ENCODE results near the gene NDUFAF8. TPM values are rescaled to one million over a fixed set of nuclear protein-coding genes. Genes with fewer than 3 reads are reported as not detected.

NDUFAF8 gene
- total and polyA plus RNA-seq, 2 donors (not counting 1 experiment from before 2014, with no cell fraction given), result 41.7 to 42.6 TPM

- POLR2A ChIA-PET, result no interaction called here
These were observed 5.2 kb upstream of the NDUFAF8 start for GRCh38 chr17:81233811-81234505.

More at GRCh38 chr17:81233811-81234505, 5.2 kb upstream of the NDUFAF8 start:
- H3K36me3 ChIP-seq (replicated peaks in 1 of 2; ENCODE audit: control extremely low read depth in 1 of 2, control insufficient read depth in 1 of 2, extremely low read depth in 1 of 2, insufficient read depth in 2 of 2, low read length in 1 of 2), result peaks cover 0 to 67% of the 10 kb centered on the region in 2 experiments
- no peaks in the 10 kb centered on the region for H3K27me3 Mint-ChIP-seq
- H3K27ac Mint-ChIP-seq, result no peak overlapping the region
- TF ChIP-seq CTCF (IDR thresholded peaks at IDR 0.05) (no peak), EZH2 (IDR thresholded peaks at IDR 0.05; ENCODE audit: borderline replicate concordance, insufficient read depth, low read depth, low read length, poor library complexity, severe bottlenecking) (no peak)
- ATAC-seq (ENCODE audit: low read depth) (no peak), DNase-seq (no peak)
- H3K4me1 ChIP-seq (ENCODE audit: control insufficient read depth in 2 of 2, insufficient read depth in 2 of 2, low read length in 2 of 2), result peaks cover 16 to 26% of the 10 kb centered on the region in 2 donors
- H3K4me2 ChIP-seq (replicated peaks; ENCODE audit: low read depth, low read length, poor library complexity, severe bottlenecking), result no peak overlapping the region
- peaks cover 60% of the 10 kb centered on the region for H3K79me2 ChIP-seq (ENCODE audit: control insufficient read depth, insufficient read depth, low read length)
- WGBS (ENCODE audit: insufficient coverage), result 97% methylated on average over 20 of the region's 21 CpGs
- peaks cover 37% of the 10 kb centered on the region for H3K4me1 Mint-ChIP-seq
- H3K4me3 Mint-ChIP-seq, result no peak overlapping the region
- H3K4me3 ChIP-seq (ENCODE audit: control extremely low read depth in 1 of 5, extremely low read depth in 1 of 5, insufficient read depth in 1 of 5, low read depth in 2 of 5, low read length in 4 of 5), result no peak overlapping the region
- H3K27me3 ChIP-seq (replicated peaks in 1 of 4; ENCODE audit: control extremely low read depth in 1 of 4, control insufficient read depth in 3 of 4, insufficient read depth in 4 of 4, low read length in 3 of 4), result no peaks in the 10 kb centered on the region
- intact Hi-C loops (cut with micrococcal nuclease), result no loop called here
- peaks cover 0 to 3% (median 0%) of the 10 kb centered on the region in 3 donors for H3K9me3 ChIP-seq (ENCODE audit: control extremely low read depth in 1 of 3, control insufficient read depth in 2 of 3, insufficient read depth in 1 of 3, low read length in 2 of 3)
- H3K9me3 Mint-ChIP-seq (ENCODE audit: insufficient read depth), result no peaks in the 10 kb centered on the region
- peaks cover 75% of the 10 kb centered on the region for H4K20me1 ChIP-seq (ENCODE audit: control insufficient read depth, insufficient read depth, low read length, poor library complexity, severe bottlenecking)
- CTCF ChIA-PET, result interaction anchor here (0.6 kb wide), 1 partner anchor 741 kb away, joined by 4 read pairs; no protein-coding TSS in a partner anchor
- no peak overlapping the region for H3K9ac ChIP-seq (ENCODE audit: low read length)
- no peak overlapping the region for H2AFZ ChIP-seq (ENCODE audit: insufficient read depth, low read depth, low read length, poor library complexity, severe bottlenecking)
- no peak overlapping the region for H3K27ac ChIP-seq (ENCODE audit: low read length in 2 of 2)

Data from B cell (primary cell).